ENCODE results near the gene CENPW.

- TF ChIP-seq CTCF (IDR thresholded peaks at IDR 0.05) (no peak), POLR2A (IDR thresholded peaks at IDR 0.05) (no peak)
Observed at GRCh38 chr6:126313941-126314340, 26.0 kb upstream of the CENPW start.

Data from testis (tissue), 2 donors.